ENCODE results near the gene RBM34.
"Not testable (repeated sequence)": the region's sequence is repeated elsewhere in the genome, so short reads cannot be mapped to it uniquely, and the experiment has no call there.

RBM34 gene

GRCh38 chr1:235161685-235162327 is 756 bp upstream of the RBM34 start:
- TF ChIP-seq, protein P1, sequence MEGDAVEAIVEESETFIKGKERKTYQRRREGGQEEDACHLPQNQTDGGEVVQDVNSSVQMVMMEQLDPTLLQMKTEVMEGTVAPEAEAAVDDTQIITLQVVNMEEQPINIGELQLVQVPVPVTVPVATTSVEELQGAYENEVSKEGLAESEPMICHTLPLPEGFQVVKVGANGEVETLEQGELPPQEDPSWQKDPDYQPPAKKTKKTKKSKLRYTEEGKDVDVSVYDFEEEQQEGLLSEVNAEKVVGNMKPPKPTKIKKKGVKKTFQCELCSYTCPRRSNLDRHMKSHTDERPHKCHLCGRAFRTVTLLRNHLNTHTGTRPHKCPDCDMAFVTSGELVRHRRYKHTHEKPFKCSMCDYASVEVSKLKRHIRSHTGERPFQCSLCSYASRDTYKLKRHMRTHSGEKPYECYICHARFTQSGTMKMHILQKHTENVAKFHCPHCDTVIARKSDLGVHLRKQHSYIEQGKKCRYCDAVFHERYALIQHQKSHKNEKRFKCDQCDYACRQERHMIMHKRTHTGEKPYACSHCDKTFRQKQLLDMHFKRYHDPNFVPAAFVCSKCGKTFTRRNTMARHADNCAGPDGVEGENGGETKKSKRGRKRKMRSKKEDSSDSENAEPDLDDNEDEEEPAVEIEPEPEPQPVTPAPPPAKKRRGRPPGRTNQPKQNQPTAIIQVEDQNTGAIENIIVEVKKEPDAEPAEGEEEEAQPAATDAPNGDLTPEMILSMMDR (IDR thresholded peaks at IDR 0.05; ENCODE audit: control insufficient read depth, extremely low read depth, insufficient read depth) = no peak
- no peak for DNase-seq (ENCODE audit: low read depth)
- peak overlapping the region; percentile 91 for H3K4me3 ChIP-seq (ENCODE audit: low read depth, low read length)

GRCh38 chr1:235160383-235160956 is 580 bp downstream of the RBM34 start:
- TF ChIP-seq, protein P1 (IDR thresholded peaks at IDR 0.05; ENCODE audit: control insufficient read depth, extremely low read depth, insufficient read depth) = no peak
- peak overlapping the region; percentile 91 for H3K4me3 ChIP-seq (ENCODE audit: low read depth, low read length)
- DNase-seq (ENCODE audit: low read depth) = no peak

DNA sequence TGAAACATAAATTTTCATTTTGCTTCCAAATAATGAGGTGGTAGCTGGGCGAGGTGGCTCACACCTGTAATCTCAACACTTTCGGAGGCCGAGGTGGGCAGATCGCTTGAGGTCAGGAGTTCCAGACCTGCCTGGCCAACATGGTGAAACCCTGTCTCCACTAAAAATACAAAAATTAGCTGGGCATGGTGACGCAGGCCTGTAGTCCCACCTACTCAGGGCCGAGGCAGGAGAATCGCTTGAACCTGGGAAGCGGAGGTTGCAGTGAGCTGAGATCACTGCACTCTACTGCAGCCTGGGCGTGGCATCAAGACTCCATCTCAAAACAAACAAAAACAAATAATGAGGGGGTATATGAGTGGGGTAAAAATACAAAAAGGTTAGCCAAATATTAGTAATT is 1.1 kb downstream of the RBM34 start:
- DNase-seq (ENCODE audit: low read depth) = not testable (repeated sequence)
- H3K4me3 ChIP-seq (ENCODE audit: low read depth, low read length) = peak overlapping the region; percentile 91

GRCh38 chr1:235159284-235159683 is 1.8 kb downstream of the RBM34 start:
- DNase-seq (ENCODE audit: low read depth); H3K4me3 ChIP-seq (ENCODE audit: low read depth, low read length): not testable (repeated sequence)

DNA sequence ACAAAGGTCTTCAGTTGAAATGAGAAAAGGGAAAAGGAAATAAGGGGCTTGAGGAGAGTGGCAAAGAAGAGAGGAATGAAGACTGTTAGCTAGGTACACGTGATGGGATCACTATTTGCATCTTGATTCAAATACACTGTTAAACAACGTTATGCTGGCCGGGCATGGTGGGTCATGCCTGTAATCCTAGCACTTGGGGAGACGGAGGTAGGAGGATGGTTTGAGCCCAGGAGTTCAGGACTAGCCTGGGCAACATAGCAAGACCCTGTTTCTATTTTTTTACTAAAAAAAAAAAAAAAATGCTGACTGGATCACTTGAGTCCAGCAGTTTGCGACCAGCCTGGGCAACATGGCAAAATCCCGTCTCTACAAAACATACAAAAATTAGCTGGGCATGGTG is 2.4 kb downstream of the RBM34 start:
- TF ChIP-seq, protein P1 (IDR thresholded peaks at IDR 0.05; ENCODE audit: control insufficient read depth, extremely low read depth, insufficient read depth) = no peak
- DNase-seq (ENCODE audit: low read depth) = no peak
- H3K4me3 ChIP-seq (ENCODE audit: low read depth, low read length) = no peak overlapping the region

- no peak overlapping the region for H3K4me3 ChIP-seq (ENCODE audit: low read depth, low read length)
- TF ChIP-seq, protein P1 (IDR thresholded peaks at IDR 0.05; ENCODE audit: control insufficient read depth, extremely low read depth, insufficient read depth) = no peak
- DNase-seq (ENCODE audit: low read depth) = no peak
Measured at GRCh38 chr1:235157150-235157549, 3.9 kb downstream of the RBM34 start.

DNA sequence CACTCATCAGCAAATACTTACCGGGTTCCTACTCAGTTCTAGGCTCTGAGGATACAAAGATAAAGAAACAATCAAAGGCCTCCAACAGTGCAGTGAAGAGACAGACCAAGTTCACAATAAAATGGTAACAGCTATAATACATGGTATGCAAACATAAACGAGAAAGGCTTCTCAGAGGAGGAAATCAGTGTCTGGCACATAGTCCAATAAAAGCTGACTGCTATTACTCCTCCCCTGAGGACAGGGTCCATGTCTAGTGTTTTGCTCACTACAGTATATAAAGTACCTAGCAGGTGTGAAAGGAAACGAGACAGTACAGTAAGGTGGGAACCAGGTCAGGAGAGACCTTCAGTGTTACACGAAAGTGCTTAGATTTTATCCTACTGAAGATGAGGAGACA is 4.3 kb downstream of the RBM34 start:
- no peak overlapping the region for H3K4me3 ChIP-seq (ENCODE audit: low read depth, low read length)
- DNase-seq (ENCODE audit: low read depth) = no peak
- TF ChIP-seq, protein P1 (IDR thresholded peaks at IDR 0.05; ENCODE audit: control insufficient read depth, extremely low read depth, insufficient read depth) = no peak

GRCh38 chr1:235156265-235156664 is 4.8 kb downstream of the RBM34 start:
- no peak for DNase-seq (ENCODE audit: low read depth)
- no peak overlapping the region for H3K4me3 ChIP-seq (ENCODE audit: low read depth, low read length)
- TF ChIP-seq, protein P1 (IDR thresholded peaks at IDR 0.05; ENCODE audit: control insufficient read depth, extremely low read depth, insufficient read depth) = no peak

All from LNCaP clone FGC (cell line).